HG03025 (cell line): ENCODE results near the gene PDZD2.
"Not testable (repeated sequence)": the region's sequence is repeated elsewhere in the genome, so short reads cannot be mapped to it uniquely, and the experiment has no call there.

Experiments
- ATAC-seq: cut with Tn5 transposase; IDR thresholded peaks from one replicate; pipeline ENCODE4 v1.9.1; 2021; ENCODE audit warnings: mild to moderate bottlenecking, moderate library complexity; ENCODE audit not compliant: unreplicated experiment, low FRiP score

PDZD2 gene

DNA sequence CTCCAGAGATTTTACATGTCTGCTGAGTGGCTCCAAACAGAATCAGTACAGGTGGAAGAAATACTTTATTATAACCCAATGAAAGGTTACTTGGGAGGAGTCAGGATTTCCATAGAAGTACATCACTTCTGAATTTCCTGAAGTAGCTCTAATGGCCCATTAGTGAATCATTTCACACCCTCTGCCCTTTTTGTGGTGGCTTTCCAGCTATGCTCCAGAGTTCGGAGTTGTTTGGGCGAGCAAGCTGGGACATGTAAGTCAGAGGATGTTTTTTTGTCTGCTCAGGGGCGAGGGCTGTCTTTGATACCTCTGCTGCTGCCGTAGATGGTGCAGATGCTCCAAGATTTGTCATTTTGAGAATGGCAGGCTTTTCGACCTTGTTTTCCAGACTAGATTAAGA is 309.1 kb downstream of the PDZD2 start:
- ATAC-seq: no peak

GRCh38 chr5:31952067-31952466 is 313.1 kb downstream of the PDZD2 start:
- ATAC-seq: no peak

GRCh38 chr5:31954091-31954490 is 315.2 kb downstream of the PDZD2 start:
- no peak for ATAC-seq

DNA sequence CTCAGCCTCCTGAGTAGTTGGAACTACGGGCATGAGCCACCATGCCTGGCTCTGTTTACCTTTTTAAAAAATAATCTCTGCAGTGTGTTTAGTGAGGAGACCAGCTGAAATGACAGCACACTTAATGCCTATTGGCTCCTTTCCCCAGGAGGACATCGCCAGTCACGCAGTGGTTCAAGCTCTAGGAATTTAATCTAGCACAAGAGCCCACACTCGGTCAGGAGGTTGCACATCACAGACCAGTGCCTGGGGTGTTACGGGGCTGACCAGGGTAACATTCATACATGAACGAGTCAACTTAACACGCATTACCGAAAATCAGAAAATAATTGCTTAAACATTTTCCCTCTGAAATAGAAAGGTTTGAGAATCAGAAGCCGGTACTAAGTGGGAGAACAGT is 318.2 kb downstream of the PDZD2 start:
- no peak for ATAC-seq

DNA sequence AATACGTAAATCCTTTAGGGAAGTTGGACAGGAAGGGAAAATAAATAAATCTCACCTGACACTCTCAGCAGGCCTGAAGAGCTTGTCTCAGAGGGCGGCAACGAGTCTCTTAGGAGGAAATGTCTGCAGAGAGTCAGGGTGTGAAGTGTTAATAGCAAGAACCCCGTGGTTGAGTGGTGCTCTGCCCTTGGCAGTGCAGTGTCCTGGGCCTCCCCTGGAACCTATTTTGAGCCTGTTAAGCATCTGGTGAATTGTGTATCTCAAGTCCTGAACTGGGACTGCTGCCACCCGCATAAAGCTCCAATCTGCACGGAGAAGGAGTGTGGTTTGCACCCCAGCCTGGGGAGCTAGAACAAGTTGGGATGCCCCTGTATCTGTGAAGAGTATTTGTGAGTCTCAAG is 323.4 kb downstream of the PDZD2 start:
- ATAC-seq: no peak

DNA sequence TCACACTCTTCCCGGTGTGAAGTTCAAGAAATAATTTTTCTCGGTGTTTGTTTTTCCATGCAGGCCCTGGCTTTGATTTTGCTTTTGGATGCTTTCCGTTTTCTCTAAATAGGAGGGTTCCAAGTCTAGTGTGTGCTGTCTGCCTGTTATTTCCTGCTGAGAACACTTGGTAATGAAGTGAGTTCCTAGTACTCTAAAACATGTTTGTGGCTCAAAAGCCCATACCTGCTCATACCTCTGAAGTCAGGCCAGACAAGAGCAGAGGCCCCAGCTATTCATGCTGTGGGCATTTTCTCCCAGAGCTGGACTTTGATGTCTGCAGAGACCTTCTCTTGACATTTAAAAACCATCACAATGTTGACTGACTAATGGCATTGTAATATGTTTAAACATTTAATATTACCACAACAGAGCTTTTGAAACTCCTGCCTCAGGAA is 324.0 kb downstream of the PDZD2 start:
- ATAC-seq: no peak

DNA sequence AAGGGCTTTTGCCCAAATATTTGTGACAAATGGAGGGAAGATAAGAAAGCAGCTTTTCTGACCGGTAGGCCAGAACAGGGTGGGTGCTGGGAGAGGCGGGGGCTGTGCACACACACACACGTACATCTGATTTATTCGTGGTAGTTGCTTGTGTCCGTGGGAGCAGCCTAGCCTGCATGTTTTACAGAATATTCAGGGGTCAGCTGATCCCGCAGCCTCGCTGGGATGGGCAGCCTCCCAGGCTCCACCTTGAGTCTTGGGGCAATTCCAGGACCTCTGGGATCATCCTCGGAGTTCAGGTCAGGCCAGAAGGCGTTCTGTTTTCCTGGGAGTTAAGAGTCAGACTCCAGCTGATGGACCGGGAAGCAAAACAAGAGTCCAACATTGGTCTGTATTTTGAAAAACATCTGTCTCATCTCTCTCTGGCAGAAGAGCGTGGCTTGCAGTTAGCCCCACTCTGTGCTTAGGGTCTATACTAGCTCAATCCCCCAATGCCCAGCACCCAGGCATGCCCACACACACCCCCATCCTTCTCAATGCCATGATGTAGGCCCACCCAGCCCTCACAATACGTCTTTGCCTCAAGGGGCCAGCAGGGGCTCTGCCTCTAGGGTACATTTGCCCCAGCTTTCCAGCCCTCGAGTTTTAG is 324.6 kb downstream of the PDZD2 start:
- no peak for ATAC-seq

GRCh38 chr5:31964007-31964360 is 325.1 kb downstream of the PDZD2 start:
- no peak for ATAC-seq

- ATAC-seq: no peak
Measured at GRCh38 chr5:31965227-31965626, 326.3 kb downstream of the PDZD2 start.

DNA sequence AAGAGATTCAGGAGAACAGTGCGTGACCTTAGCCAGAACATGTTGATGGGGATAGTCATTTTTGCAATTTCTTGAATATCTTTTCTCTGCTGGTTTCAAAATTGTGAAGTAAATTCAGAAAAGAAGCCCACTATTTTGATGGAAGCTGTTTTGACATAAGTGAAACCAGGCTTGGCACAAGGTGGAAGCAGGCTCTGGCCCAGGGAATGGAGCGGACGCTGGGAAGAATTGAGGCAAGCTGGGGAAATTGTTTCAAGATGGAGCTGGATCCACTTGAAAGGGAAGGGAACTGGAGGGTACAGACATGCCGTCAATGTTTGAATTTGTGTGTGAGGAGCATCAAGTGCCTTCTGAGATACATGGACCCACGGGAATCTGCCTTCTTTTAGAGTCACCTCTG is 328.0 kb downstream of the PDZD2 start:
- no peak for ATAC-seq

- ATAC-seq: no peak
Measured at GRCh38 chr5:31967461-31967860, 328.5 kb downstream of the PDZD2 start.

GRCh38 chr5:31972558-31972957 is 333.6 kb downstream of the PDZD2 start:
- no peak for ATAC-seq

- ATAC-seq: not testable (repeated sequence)
Measured at GRCh38 chr5:31975189-31975612, 336.3 kb downstream of the PDZD2 start.

GRCh38 chr5:31976169-31976568 is 337.2 kb downstream of the PDZD2 start:
- no peak for ATAC-seq

GRCh38 chr5:31981361-31981945 is 342.5 kb downstream of the PDZD2 start:
- ATAC-seq: no peak

DNA sequence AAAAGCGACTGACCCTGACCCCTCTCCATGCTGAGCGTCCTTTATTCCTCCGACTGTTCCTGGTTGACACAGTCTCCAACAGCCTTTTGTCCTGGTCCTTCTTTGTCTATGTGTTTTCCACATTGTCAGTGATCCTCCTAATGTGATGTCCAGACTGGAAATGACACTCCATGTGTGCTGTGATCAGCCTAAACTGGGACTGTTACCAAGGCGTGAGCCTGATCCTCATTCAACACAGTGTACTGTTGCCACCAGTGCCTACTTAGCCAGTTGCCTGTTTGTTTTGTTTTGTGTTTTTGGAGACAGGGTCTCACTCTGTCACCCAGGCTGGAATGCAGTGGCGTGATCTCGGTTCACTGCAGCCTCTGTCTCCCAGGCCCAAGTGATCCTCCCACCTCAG is 343.1 kb downstream of the PDZD2 start:
- no peak for ATAC-seq

- ATAC-seq: no peak
Measured at GRCh38 chr5:31982621-31983020, 343.7 kb downstream of the PDZD2 start.

DNA sequence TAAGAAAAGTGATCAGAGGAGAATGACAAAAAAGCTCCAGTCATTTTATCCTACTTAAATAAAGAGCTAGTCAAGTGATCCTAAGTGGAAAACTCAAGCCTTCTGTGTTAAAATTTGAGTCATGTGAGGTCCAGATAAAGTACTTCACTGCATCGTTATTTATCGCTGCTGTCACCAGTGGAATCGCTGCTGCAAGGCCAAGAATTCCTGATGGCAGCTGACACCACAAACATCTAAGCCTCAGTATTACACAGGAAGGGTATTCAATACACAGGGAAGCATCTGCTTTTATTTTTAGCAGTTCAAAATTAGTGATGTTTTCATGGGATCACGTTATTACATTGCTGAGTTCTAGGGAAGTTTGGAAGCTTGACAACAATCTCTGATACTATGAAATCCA is 344.9 kb downstream of the PDZD2 start:
- no peak for ATAC-seq

DNA sequence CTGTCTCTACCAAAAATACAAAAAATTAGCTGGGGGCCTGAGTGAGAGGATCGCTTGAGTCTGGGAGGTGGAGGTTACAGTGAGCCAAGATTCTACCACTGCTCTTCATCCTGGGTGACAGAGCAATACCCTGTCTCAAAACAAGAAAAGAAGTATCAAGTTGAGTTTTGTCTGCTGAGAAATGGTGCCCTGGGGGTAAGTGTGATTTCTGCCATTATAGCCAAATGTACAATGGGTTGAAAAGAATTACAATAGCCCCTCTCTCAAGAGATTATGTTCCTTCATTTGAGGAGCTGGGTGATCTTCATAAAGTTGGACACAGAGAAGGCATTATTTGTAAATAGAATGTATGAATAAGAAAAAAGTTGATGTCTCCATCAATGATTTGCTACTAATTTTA is 345.8 kb downstream of the PDZD2 start:
- no peak for ATAC-seq

- ATAC-seq: no peak
Measured at GRCh38 chr5:31986101-31986500, 347.2 kb downstream of the PDZD2 start.

DNA sequence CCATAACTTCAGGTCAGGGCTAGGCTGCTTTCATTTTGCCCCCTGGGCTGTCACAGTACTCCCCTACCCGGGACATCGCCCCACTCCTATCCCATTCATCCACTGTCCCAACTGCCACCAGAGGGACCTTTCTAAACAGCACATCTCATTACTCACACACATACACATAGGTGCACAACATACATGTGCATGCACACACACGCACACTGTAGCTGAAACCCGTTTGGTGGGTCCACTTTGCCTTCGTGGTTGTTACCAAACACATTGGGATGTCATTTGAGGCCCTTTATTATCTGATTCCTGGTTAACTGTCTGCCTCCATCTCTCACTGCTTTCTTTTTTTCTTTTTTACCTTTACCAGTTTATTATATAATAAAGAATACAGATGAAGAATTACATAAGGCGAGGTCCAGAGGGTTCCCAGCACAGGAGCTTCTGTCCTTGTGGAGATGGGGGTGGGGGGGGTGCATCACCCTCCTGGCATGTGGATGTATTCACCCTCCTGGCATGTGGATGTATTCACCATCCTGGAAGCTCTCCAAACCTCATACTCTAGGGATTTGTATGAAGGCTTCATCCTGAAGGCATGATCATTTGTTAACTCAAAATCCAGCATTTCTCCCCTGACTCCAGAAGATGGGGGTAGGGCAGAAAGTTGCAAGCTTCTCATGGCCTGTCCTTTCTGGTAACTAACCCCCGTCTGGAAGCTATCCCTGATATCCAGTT is 349.2 kb downstream of the PDZD2 start:
- no peak for ATAC-seq

GRCh38 chr5:31990081-31990650 is 351.2 kb downstream of the PDZD2 start:
- no peak for ATAC-seq
